GM21737 (cell line): Measurements from ENCODE around the gene PTPN22.

Experiments used
- ATAC-seq: cut with Tn5 transposase; IDR thresholded peaks from one replicate; pipeline ENCODE4 v1.9.1; 2021; ENCODE audit warnings: mild to moderate bottlenecking, moderate library complexity; ENCODE audit not compliant: unreplicated experiment

Gene PTPN22

DNA sequence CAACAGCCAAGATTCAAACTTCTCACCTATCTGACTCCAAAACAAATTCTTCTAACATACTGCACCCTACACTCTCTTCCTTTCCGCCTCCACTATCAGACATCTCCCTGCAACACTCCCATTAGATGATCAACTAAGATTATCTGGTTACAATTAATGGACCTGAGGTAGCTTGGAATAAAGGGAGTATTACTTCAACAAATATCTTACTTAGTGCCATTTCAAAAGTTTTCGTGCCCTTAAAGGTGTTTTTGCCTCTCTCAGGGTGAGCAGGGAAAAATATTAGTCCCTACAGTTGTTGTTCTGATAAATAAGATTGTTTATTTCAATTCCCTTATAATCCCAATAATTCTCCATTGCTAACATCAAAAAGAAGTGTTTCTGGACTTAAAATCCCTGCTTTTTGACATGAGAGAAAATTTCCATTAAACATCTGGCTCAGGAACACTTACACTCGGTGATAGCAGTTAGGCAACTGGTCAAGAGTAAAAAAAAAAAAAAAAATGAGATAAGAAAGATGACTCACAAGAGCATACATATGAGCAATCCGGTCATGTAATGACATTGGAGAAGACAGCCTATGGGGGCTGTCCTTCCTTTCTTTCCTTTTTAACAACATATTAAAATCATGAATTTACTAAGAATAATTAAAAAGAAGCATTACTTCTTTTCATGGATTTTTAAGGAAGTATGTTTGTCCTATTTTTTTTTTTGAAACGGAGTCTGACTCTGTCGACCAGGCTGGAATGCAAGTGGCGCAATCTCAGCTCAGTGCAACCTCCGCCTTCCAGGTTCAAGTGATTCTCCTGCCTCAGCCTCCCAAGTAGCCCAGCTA is 66.9 kb downstream of the PTPN22 start:
- no peak for ATAC-seq

DNA sequence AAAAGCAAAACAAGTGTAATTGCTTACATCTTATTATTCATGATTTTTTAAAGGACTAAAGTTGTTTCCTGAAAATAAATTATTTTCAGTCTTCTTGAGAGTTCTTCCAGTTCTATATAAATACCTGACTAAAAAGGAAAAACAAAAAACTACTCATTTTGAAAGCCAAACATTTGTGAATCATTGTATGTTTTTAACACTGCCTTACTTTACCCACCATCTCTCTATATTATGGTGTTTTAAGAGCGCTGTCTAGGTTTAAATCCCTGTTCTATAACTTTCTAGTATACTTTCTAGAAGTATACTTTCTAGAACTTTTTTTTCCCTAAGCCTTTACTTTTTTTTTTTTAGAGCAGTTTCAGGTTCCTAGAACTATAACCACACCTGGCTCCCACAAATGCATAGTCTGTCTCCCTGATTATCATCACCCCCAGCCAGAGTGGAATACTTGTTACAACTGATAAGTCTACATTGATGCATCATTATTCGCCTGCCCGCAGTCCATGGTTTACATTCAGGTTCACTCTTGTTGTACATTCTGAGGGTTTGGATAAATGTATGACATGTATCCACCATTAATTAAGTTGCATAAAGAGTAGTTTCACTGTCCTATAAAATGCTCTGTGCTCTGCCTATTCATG is 69.0 kb downstream of the PTPN22 start:
- no peak for ATAC-seq

DNA sequence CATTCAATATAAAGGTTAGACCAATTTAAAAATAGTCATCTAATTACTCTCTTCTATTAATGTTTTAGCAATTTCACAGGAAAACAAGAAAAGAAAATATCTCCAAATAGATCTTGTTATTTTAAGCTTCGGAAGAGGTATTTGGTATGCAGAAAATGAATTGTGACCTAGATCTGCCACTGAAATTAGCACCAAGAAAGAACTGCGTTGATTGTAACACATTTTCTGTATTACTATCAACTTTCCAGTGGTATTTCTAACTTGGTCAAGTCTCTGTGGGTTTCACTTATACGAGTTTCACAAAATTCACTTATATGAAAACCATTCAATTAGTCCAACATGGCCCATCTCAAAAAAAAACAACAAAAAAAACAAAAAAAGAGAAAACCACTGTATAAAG is 71.0 kb downstream of the PTPN22 start:
- ATAC-seq: no peak

DNA sequence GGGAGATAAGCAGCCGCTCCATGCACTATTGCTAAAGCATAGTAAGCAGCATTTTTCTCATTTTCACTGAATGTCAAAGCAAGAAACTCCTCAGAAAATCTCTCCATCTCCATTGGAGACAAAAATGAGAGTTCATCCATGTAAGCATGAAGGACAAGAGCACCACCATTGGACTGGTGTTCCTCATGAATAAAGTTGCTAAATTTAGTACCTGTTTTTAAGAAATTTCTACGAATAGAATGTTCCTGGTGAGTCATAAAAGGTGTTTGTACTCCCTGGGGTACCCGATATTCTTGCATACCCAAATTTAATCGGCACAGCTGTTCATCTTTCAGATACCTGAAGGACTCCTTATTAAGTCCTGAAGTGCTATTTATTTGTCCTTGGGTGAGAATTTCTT is 74.0 kb downstream of the PTPN22 start:
- no peak for ATAC-seq

DNA sequence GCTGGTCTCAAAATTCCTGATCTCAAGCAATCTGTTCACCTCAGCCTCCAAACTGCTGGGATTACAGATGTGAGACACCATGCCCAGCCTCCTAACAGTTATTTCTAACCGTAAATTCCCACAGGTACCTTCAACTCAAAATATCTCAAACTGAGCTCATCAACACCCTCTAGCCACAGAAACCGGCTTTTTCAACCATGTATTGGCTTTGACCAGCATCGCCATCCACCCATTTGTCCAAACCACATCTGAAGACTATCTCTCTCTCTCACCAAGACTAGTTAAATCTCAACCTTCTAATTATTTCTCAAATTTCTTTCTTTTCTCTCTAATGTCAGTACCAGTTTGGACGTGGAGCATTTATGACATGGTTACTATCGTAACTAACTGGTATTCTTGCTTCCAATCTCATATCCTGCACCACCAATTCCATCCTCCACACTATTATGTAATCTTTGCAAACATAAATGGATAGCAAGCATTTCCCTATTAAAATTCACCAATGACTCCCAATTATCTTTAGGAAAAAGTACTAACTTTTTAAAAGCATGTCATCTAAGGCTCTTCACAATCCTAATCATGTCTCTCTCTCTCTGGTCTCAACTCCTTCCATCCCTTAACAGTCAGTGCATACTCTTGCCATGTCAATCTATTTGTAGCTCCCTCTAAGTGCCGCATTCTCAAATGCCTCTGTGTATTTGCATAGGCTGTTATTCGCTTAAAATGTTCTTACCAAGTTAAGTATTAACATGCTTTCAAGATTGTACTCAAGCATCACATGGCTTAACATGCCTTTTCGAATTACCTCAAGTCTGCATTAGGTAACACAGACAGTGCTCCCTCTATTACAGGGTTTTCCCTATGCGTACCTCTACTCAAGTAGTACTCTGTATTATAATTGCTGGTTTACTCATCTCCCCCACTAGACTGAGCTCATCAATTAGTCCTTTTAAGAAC is 77.4 kb downstream of the PTPN22 start:
- ATAC-seq: no peak

DNA sequence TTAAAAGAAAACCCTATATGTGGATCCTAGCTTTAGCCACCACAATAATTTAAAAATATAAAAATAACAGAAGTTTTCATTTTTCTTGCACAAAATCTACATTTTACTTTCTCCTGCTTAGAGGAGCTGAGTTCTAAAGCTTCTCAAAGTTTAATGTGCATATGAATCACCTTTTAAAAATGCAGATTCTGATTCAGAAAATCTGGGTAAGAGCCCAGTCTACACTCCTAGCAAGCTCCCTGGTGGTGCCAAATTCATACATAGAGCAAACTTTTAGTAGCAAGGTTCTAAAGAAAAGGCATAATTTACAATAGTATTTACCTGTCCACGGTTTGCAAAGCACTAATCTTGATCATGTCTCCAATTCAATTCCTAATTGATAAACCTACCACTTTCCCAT is 78.5 kb downstream of the PTPN22 start:
- ATAC-seq: no peak

DNA sequence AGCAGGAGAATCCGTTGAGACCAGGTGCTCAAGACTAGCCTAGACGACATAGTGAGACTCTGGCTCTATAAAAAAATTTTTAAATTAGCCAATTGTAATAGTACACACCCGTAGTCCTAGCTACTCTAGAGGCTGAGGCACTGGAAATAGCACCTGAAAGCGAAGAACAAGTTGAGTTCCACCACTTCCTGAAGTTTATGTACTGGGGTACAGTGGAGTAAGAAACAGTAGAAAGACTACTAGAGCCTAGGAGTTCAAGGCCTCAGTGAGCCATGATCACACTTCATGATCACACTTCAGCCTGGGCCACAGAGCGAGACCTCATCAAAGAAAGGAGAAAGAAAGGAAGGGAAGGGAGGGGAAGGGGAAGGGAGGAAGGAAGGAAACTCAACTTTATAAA is 79.0 kb downstream of the PTPN22 start:
- no peak for ATAC-seq

DNA sequence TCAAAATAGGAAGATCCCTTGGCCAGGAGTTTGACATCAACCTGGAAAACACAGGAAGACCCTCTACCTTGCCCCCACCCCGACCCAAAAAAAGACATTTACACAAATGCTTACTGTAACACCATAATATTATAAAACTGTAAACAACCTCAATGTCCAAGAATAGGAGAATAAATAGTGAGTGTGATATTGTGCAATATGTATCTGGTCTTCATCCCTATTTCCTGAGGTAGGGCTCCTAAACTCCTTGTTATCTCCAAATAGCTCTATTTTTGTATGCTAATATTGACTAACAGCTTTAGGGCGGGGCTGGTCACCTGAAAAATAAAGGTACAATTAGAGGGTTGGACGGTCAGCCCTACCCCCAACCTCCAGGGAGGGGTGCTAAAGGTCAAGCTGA is 82.7 kb downstream of the PTPN22 start:
- ATAC-seq: no peak

DNA sequence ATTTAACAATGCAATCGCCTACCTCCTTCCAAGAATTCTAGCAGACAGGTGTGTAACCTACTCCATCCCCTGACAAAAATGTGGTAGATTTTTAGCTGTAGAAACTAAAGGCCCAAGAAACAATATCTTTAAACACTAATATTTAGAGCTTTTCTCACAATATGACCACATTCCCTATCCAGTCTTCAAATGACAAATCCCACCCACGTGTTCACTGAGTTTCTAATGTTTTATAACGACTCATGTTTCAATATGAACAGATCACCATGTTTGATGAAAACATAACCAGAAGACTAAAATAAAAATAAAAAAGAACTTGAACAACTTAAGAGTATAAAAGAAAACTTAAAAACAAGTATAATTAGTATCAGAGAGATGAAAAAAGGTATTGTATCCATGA is 83.8 kb downstream of the PTPN22 start:
- no peak for ATAC-seq

DNA sequence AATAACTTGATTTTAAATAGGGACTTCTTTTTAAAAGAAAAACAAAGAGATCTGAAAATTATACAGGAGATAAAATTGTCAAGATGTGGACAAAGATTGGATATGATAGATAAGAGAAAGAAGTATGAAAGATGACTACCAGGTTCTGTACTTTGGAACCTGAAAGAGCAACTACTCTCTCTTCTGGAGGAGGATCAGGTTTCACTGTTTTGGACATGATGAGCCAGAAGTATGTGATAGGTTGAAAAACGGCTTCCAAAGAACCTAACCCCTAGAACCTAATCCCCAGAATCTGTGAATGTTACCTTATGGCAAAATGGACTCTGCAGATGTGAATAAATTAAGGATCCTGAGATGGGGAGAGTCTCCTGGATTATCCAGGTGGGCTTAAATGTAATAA is 85.4 kb downstream of the PTPN22 start:
- ATAC-seq: no peak

DNA sequence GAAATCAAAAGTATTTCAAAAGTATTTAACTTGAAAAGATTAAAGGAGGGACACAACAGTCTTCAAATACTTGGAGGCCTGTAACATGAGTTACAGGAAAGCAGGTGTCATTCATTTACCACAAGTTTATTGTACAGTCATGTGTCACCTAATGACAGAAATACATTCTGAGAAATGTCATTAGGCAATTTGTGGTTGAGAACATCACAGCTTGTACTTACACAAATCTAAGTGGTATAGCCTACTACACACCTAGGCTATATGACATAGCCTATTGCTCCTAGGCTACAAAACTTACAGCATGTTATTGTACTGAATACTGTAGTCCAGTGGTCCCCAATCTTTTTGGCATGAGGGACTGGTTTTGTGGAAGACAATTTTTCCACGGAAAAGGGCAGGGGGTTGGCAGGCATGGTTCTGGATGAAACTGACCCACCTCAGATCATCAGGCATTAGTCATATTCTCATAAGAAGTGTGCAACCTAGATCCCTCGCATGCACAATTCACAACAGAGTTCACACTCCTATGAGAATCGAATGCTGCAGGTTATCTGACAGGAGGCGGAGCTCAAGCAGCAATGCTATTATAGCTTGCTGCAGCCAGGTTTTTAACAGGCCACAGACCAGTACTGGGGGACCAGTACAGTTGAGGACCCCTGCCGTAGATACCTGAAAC is 87.3 kb downstream of the PTPN22 start:
- ATAC-seq: peak; percentile 63

DNA sequence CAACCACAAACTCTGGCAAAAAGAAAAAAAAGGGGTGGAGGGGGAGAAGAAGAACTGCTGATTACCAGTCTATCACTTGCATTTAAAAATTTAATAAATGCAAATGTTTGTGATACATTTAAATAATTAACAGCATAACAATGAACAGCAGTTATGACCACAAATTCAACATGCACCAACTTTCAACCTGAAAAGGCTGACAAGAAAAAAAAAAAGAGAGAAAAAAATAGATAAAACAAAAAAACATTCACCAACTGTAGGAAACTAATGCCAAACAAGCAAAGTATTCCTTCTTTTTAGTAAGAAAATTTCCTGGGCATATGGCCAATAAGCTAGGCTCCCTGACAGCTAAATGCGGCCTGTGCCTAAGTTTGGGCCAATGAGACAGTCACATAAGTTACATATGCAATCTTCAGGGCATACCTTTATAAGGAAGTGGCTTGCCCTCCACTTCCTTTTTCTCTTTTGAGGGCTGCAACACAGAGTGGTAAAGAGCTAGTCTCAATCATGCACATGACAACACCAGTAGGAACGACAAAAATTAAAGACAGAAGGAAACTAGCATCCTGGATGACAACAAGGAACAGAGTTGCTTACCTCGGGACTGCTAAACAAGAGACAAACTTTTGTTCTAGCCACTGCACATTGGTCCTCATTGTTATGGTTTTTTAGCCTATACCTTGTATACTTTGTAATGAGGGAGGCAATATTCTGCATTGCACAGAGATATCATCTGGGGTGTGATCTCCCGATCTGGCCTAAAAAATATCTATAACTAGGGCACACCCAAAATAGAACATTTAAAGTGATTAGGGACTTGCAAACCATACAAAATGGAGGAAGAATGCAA is 88.0 kb downstream of the PTPN22 start:
- ATAC-seq: peak; percentile 75

DNA sequence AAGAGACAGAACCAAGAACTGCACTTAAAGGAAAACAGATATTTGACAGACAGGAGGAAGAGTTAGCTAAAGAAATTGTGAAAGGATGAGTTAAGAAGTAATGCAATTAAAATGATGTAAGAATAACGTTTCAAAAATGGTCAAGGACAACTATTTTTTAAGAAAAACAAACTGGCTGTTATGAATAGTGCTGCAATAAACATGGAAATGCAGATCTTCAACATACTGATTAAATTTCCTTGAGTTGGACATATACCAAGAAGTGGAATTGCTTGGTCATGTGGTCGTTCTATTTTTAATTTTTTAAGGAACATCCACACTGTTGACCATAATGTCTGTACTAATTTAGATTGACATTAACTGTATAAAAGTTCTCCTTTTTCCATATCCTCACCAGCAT is 89.1 kb downstream of the PTPN22 start:
- no peak for ATAC-seq

DNA sequence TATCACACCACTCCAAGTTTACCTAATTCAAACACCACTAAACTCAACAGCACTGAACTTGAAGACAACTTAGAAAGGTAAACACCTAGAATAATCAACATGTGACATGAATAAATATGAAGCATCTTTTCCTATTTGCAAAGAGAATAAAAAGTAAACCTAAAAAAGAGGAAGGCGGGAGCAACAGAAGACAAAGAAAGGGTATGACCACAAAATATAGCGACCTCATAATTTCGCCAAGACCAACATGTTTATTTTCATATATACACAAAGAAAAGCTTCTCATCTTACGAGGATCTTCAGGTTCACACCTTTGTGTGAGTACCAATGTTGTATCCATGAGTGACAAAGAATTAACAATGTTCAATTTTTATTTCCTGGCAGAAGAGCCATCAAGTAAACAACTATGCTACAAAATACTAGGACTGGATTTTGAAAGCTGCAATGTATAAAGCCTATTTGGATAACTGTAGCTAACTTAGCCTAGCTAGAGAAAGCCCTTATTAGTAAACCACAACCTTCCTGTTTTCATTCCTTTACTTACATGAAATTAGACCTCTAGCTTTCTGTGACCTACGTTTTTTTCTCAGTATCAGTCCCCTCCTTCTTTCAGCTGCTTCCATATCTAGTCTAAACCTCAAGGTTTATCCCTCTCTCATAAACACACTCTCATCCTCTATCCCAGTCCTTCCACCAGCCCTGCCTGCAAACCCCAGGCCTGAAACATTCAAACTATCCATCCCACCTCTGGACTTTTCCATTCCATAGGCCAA is 91.0 kb downstream of the PTPN22 start:
- peak; percentile 40 for ATAC-seq

DNA sequence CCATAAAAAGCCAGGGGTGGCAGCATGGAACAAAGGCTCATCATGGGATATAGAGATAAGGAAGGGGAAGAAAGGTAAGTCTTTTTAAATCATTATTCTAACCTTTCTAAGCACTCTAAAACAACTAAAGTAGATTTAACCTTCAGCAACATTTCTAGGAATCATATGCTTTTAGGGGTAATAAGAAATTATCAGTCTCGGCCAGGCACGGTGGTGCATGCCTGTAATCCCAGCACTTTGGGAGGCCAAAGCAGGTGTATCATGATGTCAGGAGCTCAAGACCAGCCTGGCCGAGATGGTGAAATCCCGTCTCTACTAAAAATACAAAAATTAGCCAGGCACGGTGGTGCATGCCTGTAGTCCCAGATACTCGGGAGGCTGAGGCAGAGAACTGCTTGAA is 92.0 kb downstream of the PTPN22 start:
- ATAC-seq: no peak

DNA sequence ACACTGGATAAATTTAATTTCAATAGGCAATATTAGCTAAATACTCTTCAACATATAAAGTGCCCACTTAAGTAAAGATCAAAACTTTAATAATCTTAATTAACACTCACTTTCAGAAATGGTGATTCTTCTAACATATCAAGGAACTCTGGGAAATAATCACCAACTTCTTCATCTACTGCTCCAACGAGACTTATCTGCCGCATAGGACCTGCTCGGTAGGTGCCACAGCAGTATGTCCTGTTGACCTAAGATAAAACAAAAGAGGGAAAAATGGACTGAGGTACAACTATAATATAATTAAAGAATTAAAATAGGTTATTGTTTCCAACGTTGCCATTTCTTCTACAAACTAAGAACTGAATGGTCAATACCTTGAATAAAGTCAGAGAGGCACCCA is 94.0 kb downstream of the PTPN22 start:
- ATAC-seq: no peak

DNA sequence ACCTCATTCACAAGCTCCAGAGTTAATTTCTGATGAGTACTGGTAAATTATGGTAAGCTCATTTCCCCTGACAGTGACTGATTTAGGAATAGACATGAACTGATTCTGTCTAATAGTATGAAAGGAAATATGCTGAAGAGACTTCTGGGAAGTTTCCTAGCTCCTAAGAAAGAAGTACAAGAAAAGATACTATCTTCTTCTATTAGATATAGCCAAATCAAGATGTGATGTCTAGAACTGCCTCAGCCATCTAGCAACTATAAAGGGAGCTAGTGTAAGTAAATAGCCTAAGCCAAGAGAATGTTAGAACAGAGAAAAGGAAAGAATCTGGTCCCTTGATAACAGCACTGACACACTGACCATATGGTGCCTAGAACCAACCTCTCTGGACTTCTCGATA is 101.5 kb downstream of the PTPN22 start:
- ATAC-seq: no peak

DNA sequence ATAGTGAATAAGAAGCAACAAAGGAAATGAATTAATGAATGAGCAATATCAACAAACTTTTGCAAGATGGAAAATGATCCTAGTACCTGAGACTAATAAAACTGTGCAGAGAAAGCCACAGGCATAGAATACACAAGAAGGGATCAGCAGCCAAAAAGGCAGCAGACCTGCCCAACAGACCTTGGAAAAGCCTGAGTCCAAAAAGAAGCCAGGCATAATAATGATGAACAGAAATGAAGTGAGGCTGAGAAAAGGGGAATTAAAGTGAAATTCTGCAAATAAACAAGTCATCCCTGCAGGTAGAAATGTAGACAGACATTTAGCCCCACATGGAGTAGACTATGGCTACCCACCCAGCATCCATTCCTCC is 101.9 kb downstream of the PTPN22 start:
- ATAC-seq: no peak

DNA sequence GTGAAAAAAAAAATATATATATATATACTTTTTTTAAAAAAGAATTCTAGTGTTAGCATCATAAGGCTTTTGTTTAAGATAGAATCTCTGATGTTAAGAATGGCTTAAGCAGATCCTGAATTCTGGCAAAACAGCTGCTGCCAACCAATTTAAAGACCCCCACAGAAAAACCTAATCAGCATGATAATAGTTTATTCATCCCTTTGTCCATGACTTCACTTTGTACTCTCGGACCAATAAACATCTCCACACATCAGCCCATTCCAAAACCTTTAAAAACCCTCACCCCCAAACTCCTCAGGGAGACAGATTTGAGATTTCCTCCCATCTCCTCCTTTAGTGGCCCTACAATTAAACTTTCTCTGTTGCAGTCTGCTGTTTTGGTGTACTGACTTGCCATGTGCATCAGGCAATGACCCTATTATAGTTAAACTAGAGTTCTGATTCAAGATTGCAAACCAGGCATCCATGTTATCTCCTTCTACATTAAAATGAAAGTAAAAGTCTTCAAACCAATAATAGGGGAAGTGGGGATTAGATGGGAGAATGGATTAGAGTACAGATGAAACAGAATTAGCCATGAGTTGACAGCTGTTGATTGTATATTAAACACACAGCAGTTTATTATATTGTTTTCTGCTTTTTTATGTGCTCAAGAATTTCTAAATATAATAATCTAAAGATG is 102.5 kb downstream of the PTPN22 start:
- ATAC-seq: no peak
